Esophagus mucosa (tissue), 1 donor: ENCODE results near the gene MAU2. TPM values are rescaled to one million over a fixed set of nuclear protein-coding genes. Genes with fewer than 3 reads are reported as not detected.

ENCODE experiments used
- ATAC-seq: fragments of 200-7000 bp; cut with Tn5 transposase; one replicate; pipeline ENCODE4 v1.9.1; 2020
- total RNA-seq: library from RNA; stranded (reverse); gene quantifications from one replicate; pipeline ENCODE4 v1.2.4, GENCODE V29; 2023
- donor health status: DM: yes; HTN: yes; CAD: no.

Gene MAU2
- total RNA-seq = 33.4 TPM

- ATAC-seq = peak; percentile 93
These were observed at the start of gene MAU2, which contains the start of gene SUGP1 for GRCh38 chr19:19320361-19321140. Gene MAU2, plus strand, starts transcription at chr19:19320829. Its CDS starts 31 bp downstream, at chr19:19320860. Gene SUGP1, minus strand, starts transcription at chr19:19320509. Its CDS starts 13 bp downstream, at chr19:19320496.

GRCh38 chr19:19271828-19272599 is 48.6 kb upstream of the MAU2 start:
- ATAC-seq = no peak

- ATAC-seq = no peak
These were observed 46.5 kb upstream of the MAU2 start for GRCh38 chr19:19274146-19274545.

- ATAC-seq = no peak
These were observed 45.7 kb upstream of the MAU2 start for GRCh38 chr19:19274716-19275565.

- ATAC-seq = no peak
These were observed 44.2 kb upstream of the MAU2 start for GRCh38 chr19:19276386-19276785.

- ATAC-seq = no peak
These were observed 43.8 kb upstream of the MAU2 start for GRCh38 chr19:19276851-19277250.

GRCh38 chr19:19278315-19278714 is 42.3 kb upstream of the MAU2 start:
- ATAC-seq = no peak

GRCh38 chr19:19279062-19279612 is 41.5 kb upstream of the MAU2 start:
- no peak for ATAC-seq

GRCh38 chr19:19279853-19280252 is 40.8 kb upstream of the MAU2 start:
- no peak for ATAC-seq

- ATAC-seq = no peak
These were observed 40.1 kb upstream of the MAU2 start for GRCh38 chr19:19280561-19280960.

- ATAC-seq = no peak
These were observed 34.9 kb upstream of the MAU2 start for GRCh38 chr19:19285686-19286085.

GRCh38 chr19:19292607-19293006 is 28.0 kb upstream of the MAU2 start:
- no peak for ATAC-seq

- ATAC-seq = no peak
These were observed 25.7 kb upstream of the MAU2 start for GRCh38 chr19:19294914-19295313.

GRCh38 chr19:19296953-19297689 is 23.5 kb upstream of the MAU2 start:
- no peak for ATAC-seq

GRCh38 chr19:19297759-19298158 is 22.9 kb upstream of the MAU2 start:
- peak; percentile 17 for ATAC-seq

- no peak for ATAC-seq
These were observed 20.0 kb upstream of the MAU2 start for GRCh38 chr19:19300613-19301012.

GRCh38 chr19:19303411-19303810 is 17.2 kb upstream of the MAU2 start:
- ATAC-seq = no peak

GRCh38 chr19:19304186-19304965 is 16.3 kb upstream of the MAU2 start:
- ATAC-seq = no peak

- ATAC-seq = no peak
These were observed 15.6 kb upstream of the MAU2 start for GRCh38 chr19:19305066-19305465.

GRCh38 chr19:19305696-19306095 is 14.9 kb upstream of the MAU2 start:
- no peak for ATAC-seq

GRCh38 chr19:19306191-19306590 is 14.4 kb upstream of the MAU2 start:
- no peak for ATAC-seq
